Mucosa of descending colon (tissue), 3 donors: ENCODE data around the gene PEX14. TPM values are rescaled to one million over a fixed set of nuclear protein-coding genes. Genes with fewer than 3 reads are reported as not detected.

Experiments used
- ATAC-seq: fragments of 200-7000 bp; cut with Tn5 transposase; one replicate; pipeline ENCODE4 v1.9.1; 2020; ENCODE audit warnings: mild to moderate bottlenecking, moderate library complexity
- DNase-seq, 3 donors: peaks; one replicate each; pipeline ENCODE4 v3.0.0-alpha.2; 2020
- H3K36me3 ChIP-seq: fragments of 200-600 bp; one replicate; pipeline ENCODE4 v1.8.0; 2021; ENCODE audit warnings: low read depth, mild to moderate bottlenecking
- H3K4me1 ChIP-seq: fragments of 200-600 bp; one replicate; pipeline ENCODE4 v1.8.0; 2021; ENCODE audit warnings: low read depth, mild to moderate bottlenecking
- H3K4me3 ChIP-seq: fragments of 200-600 bp; one replicate; pipeline ENCODE4 v1.8.0; 2021; ENCODE audit warnings: mild to moderate bottlenecking
- H3K9me3 ChIP-seq: fragments of 200-600 bp; one replicate; pipeline ENCODE4 v1.8.0; 2021; ENCODE audit warnings: mild to moderate bottlenecking
- intact Hi-C, 2 donors: fragments of 100-400 bp; cut with DNase I in 1 of 2; cut with micrococcal nuclease in 1 of 2; formaldehyde crosslinking; loops; one replicate each; pipeline versions ENCODE4 v1.11.0 to v1.11.1; 2022; cut with DNase I, micrococcal nuclease
- total RNA-seq, 3 donors: library from RNA; stranded (reverse); fragmentation: NEBNext Ultra II Directional in 2 of 3; extraction: Animal tissue kit (Norgen Biotek cat#: 25700) in 2 of 3; gene quantifications; one replicate each; pipeline versions ENCODE4 v1.2.1 to v1.2.4, GENCODE V29; 2021 to 2023
- TF ChIP-seq, protein P1 (sequence below): fragments of 200-600 bp; IDR thresholded peaks from one replicate; pipeline ENCODE4 v1.8.0; 2022; ENCODE audit warnings: antibody characterized with exemption, mild to moderate bottlenecking
- donor health status: DM: no; HTN: no; CAD: no; lungs with moderate emphysema.
- donor health status: DM: no; HTN: no; CAD: no.
- donor health status: DM: no; HTN: yes; CAD: no.

PEX14 gene
- total RNA-seq, 3 donors from 2014 or later, result 18.9 to 23.8 (median 21.3) TPM

GRCh38 chr1:10537082-10537766 is 62.5 kb downstream of the PEX14 start:
- Histone ChIP-seq H3K4me3 (no peak overlapping the region), H3K9me3 (no peaks in the 10 kb centered on the region), H3K4me1 (no peaks in the 10 kb centered on the region), H3K36me3 (no peaks in the 10 kb centered on the region)
- DNase-seq, result no peak
- intact Hi-C loops, result no loop called here
- TF ChIP-seq, protein P1, sequence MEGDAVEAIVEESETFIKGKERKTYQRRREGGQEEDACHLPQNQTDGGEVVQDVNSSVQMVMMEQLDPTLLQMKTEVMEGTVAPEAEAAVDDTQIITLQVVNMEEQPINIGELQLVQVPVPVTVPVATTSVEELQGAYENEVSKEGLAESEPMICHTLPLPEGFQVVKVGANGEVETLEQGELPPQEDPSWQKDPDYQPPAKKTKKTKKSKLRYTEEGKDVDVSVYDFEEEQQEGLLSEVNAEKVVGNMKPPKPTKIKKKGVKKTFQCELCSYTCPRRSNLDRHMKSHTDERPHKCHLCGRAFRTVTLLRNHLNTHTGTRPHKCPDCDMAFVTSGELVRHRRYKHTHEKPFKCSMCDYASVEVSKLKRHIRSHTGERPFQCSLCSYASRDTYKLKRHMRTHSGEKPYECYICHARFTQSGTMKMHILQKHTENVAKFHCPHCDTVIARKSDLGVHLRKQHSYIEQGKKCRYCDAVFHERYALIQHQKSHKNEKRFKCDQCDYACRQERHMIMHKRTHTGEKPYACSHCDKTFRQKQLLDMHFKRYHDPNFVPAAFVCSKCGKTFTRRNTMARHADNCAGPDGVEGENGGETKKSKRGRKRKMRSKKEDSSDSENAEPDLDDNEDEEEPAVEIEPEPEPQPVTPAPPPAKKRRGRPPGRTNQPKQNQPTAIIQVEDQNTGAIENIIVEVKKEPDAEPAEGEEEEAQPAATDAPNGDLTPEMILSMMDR, result no peak
- no peak for ATAC-seq

DNA sequence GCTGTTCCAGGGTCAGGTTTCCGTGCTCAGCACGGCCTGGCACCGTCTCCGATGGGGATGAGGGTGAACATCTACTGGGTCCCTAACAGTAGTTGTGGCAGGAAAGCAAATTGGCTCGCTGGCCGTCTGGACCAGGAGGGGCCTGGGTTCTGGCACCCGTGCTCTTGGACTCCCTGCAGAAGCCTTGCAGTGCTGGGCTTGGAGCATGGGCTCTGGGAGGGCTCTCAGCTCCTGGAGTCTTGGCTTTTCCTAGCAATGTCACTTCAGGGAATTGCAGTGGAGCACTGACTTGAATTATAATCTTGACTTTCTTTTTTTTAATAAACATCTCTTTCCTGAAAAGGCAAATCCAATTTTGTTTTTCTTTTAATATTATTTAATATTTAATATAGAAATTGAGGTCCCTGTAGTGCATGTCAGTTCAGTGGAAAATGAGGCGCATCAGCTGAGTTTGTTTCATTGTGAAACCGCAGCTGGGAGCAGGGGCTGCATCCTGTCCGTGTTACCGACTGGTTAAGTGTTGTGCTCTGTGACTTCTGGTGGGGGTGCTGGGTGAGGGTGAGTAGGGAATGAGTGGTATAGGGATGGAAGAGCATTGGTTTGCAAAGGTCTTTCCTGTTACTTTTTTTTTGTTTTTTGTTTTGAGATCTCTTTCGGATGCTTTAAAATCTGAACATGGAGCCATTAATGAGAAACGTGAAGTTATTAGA is 64.1 kb downstream of the PEX14 start:
- intact Hi-C loops, result no loop called here
- no peaks in the 10 kb centered on the region for H3K36me3 ChIP-seq
- H3K4me3 ChIP-seq, result no peak overlapping the region
- ATAC-seq (no peak), DNase-seq (no peak)
- no peaks in the 10 kb centered on the region for H3K9me3 ChIP-seq
- TF ChIP-seq, protein P1, result no peak
- H3K4me1 ChIP-seq, result no peaks in the 10 kb centered on the region

- DNase-seq, result no peak
- Histone ChIP-seq H3K4me1 (no peaks in the 10 kb centered on the region), H3K36me3 (no peaks in the 10 kb centered on the region), H3K9me3 (no peaks in the 10 kb centered on the region), H3K4me3 (no peak overlapping the region)
- TF ChIP-seq, protein P1, result no peak
- intact Hi-C loops, result no loop called here
- no peak for ATAC-seq
Measured at GRCh38 chr1:10539411-10540043, 64.8 kb downstream of the PEX14 start.

DNA sequence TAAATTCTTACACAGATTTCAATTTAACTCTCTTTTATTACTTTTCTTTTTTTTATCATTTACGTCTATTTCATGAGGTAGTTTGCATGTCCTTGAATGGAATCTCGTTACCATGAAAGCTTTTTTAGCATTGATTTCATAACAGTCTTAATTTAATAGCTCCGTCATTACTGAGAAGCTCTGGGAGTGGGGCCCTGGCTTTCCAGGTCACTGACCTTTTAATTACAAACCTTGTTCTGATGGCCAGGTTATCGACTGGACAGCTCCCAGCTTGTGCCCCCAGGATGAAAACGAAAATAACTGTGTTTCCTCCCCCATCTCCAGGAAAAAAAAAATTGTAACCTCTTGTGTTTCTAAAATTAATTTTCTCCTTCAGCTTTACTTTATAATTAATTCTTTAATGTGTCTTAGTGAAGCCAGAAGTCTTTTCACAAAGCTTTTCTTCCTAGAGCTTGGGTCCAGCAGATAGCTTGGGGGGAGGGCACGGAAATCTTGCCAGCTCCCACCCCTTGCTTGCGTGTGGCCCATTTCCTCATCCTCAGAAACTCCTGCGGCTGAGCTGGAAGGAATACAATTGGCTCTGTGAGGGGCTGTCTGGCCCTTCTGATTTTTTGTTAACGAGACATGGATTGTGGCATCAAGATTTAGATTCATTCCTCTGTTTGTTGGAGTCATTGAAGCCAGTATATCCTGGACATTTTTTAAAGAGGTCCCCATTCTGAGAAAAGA is 65.7 kb downstream of the PEX14 start:
- intact Hi-C loops, result no loop called here
- Histone ChIP-seq H3K36me3 (no peaks in the 10 kb centered on the region), H3K4me3 (no peak overlapping the region), H3K9me3 (no peaks in the 10 kb centered on the region), H3K4me1 (no peaks in the 10 kb centered on the region)
- DNase-seq, result no peak
- TF ChIP-seq, protein P1, result no peak
- ATAC-seq, result no peak

- Histone ChIP-seq H3K4me1 (no peaks in the 10 kb centered on the region), H3K36me3 (no peaks in the 10 kb centered on the region), H3K9me3 (no peaks in the 10 kb centered on the region), H3K4me3 (no peak overlapping the region)
- DNase-seq (no peak), ATAC-seq (no peak)
- TF ChIP-seq, protein P1, result no peak
- intact Hi-C loops, result no loop called here
Measured at GRCh38 chr1:10541286-10541685, 66.5 kb downstream of the PEX14 start.
